ENCODE data around the gene HTD2. TPM values are rescaled to one million over a fixed set of nuclear protein-coding genes. Genes with fewer than 3 reads are reported as not detected.

HTD2 gene
- total and polyA plus RNA-seq, 9 of the 15 experiments (the other 6 are each of a cell fraction or from before 2014, with no cell fraction given), result 1.8 to 22.8 (median 9.6) TPM

DNA sequence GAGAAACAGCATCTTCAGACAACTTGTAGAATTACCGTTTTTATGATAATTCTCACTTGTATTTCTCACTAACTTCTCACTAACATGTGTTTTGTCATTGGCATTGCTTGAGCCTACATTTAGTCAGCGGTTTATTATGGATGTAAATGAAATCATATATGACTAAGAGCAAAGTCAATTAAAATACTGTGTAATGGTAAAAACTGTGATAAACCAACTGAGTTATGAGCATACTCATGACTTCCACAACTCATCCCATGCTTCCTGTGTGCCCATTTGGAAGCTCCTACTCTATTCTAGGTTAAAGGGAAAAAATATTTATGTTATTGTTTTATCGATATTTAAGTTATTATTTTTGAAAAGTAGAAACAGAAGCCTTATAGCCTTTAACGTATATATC is 39.1 kb downstream of the HTD2 start:
- Histone ChIP-seq H3K9me3 (replicated peaks; ENCODE audit: control insufficient read depth, insufficient read depth, low read depth, low read length) (no peaks in the 10 kb centered on the region), H3K27ac (ENCODE audit: extremely low read depth, low read depth, low read length) (no peak overlapping the region), H3K9ac (ENCODE audit: insufficient read depth in 1 of 2, low read depth in 2 of 2, low read length in 2 of 2) (no peak overlapping the region), H3K36me3 (ENCODE audit: control insufficient read depth, insufficient read depth, low read length) (no peaks in the 10 kb centered on the region; the same call in 2 of the 3 replicates), H3K9me1 (ENCODE audit: control insufficient read depth, insufficient read depth, low read length) (no peaks in the 10 kb centered on the region), H3K4me2 (ENCODE audit: insufficient read depth, low read length) (no peak overlapping the region), H3K4me1 (replicated peaks in 1 of 2; ENCODE audit: control insufficient read depth in 2 of 2, insufficient read depth in 2 of 2, low read length in 2 of 2) (peaks cover 0 to 9% of the 10 kb centered on the region in 2 experiments; a peak in 3 of 5 replicates), H2AFZ (ENCODE audit: low read depth, low read length) (no peak overlapping the region), H3K27me3 (ENCODE audit: control insufficient read depth in 2 of 2, insufficient read depth in 2 of 2, low read length in 2 of 2) (no peaks in the 10 kb centered on the region), H3K4me3 (no peak overlapping the region), H3K79me2 (ENCODE audit: control insufficient read depth, insufficient read depth, low read length) (no peaks in the 10 kb centered on the region), H4K20me1 (replicated peaks; ENCODE audit: control insufficient read depth, insufficient read depth, low read length) (no peaks in the 10 kb centered on the region)
- ChIA-PET CTCF (ENCODE audit: low intra/inter-chr PET ratio) (no interaction called here), POLR2A (no interaction called here)
- in situ Hi-C loops (cut with MboI) (no loop called here), intact Hi-C loops (cut with micrococcal nuclease) (no loop called here)
- FAIRE-seq, result no peak
- DNase-seq (ENCODE audit: extremely low read depth in 1 of 4, low spot score in 3 of 4), result no peak
- WGBS (ENCODE audit: insufficient coverage, low coverage, missing lambda C conversion rate), result 61% methylated on average over 4 of the region's 4 CpGs
- no peak for ATAC-seq
- no TSS peak for BruUV-seq (replicated peaks)
- TF ChIP-seq POLR2G (IDR thresholded peaks at IDR 0.05; ENCODE audit: low read depth, low read length) (no peak), SREBF1 (IDR thresholded peaks at IDR 0.05; ENCODE audit: borderline replicate concordance, low read depth, low read length) (no peak), NR4A1 (CRISPR knock-in tag; IDR thresholded peaks at IDR 0.05) (no peak), NR4A1 (tag; IDR thresholded peaks at IDR 0.05) (no peak), GATA2 (CRISPR knock-in tag; IDR thresholded peaks at IDR 0.05) (no peak), XRCC4 (IDR thresholded peaks at IDR 0.05; ENCODE audit: extremely low read depth, insufficient read depth, insufficient read length) (no peak), FOXJ3 (CRISPR knock-in tag; IDR thresholded peaks at IDR 0.05) (no peak), TAF1 (IDR thresholded peaks at IDR 0.05; ENCODE audit: control insufficient read depth, extremely low read depth, insufficient read depth, low read length, severe bottlenecking) (no peak), PHB2 (IDR thresholded peaks at IDR 0.05; ENCODE audit: low read depth) (no peak)
- TF ChIP-seq, protein P1, sequence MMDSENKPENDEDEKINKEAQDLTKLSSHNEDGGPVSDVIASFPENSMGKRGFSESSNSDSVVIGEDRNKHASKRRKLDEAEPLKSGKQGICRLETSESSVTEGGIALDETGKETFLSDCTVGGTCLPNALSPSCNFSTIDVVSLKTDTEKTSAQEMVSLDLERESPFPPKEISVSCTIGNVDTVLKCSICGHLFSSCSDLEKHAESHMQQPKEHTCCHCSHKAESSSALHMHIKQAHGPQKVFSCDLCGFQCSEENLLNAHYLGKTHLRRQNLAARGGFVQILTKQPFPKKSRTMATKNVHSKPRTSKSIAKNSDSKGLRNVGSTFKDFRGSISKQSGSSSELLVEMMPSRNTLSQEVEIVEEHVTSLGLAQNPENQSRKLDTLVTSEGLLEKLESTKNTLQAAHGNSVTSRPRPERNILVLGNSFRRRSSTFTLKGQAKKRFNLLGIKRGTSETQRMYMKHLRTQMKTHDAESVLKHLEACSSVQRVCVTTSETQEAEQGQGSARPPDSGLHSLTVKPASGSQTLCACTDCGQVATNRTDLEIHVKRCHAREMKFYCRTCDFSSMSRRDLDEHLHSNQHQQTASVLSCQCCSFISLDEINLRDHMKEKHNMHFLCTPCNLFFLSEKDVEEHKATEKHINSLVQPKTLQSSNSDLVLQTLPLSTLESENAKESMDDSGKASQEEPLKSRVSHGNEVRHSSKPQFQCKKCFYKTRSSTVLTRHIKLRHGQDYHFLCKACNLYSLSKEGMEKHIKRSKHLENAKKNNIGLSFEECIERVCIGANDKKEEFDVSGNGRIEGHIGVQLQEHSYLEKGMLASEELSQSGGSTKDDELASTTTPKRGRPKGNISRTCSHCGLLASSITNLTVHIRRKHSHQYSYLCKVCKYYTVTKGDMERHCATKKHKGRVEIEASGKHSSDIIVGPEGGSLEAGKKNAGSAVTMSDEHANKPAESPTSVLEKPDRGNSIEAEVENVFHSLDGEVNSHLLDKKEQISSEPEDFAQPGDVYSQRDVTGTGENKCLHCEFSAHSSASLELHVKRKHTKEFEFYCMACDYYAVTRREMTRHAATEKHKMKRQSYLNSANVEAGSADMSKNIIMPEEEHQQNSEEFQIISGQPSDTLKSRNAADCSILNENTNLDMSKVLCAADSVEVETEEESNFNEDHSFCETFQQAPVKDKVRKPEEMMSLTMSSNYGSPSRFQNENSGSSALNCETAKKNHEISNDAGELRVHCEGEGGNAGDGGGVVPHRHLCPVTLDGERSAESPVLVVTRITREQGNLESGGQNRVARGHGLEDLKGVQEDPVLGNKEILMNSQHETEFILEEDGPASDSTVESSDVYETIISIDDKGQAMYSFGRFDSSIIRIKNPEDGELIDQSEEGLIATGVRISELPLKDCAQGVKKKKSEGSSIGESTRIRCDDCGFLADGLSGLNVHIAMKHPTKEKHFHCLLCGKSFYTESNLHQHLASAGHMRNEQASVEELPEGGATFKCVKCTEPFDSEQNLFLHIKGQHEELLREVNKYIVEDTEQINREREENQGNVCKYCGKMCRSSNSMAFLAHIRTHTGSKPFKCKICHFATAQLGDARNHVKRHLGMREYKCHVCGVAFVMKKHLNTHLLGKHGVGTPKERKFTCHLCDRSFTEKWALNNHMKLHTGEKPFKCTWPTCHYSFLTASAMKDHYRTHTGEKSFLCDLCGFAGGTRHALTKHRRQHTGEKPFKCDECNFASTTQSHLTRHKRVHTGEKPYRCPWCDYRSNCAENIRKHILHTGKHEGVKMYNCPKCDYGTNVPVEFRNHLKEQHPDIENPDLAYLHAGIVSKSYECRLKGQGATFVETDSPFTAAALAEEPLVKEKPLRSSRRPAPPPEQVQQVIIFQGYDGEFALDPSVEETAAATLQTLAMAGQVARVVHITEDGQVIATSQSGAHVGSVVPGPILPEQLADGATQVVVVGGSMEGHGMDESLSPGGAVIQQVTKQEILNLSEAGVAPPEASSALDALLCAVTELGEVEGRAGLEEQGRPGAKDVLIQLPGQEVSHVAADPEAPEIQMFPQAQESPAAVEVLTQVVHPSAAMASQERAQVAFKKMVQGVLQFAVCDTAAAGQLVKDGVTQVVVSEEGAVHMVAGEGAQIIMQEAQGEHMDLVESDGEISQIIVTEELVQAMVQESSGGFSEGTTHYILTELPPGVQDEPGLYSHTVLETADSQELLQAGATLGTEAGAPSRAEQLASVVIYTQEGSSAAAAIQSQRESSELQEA (IDR thresholded peaks at IDR 0.05; ENCODE audit: low read depth), result no peak
- TF ChIP-seq, protein P2, sequence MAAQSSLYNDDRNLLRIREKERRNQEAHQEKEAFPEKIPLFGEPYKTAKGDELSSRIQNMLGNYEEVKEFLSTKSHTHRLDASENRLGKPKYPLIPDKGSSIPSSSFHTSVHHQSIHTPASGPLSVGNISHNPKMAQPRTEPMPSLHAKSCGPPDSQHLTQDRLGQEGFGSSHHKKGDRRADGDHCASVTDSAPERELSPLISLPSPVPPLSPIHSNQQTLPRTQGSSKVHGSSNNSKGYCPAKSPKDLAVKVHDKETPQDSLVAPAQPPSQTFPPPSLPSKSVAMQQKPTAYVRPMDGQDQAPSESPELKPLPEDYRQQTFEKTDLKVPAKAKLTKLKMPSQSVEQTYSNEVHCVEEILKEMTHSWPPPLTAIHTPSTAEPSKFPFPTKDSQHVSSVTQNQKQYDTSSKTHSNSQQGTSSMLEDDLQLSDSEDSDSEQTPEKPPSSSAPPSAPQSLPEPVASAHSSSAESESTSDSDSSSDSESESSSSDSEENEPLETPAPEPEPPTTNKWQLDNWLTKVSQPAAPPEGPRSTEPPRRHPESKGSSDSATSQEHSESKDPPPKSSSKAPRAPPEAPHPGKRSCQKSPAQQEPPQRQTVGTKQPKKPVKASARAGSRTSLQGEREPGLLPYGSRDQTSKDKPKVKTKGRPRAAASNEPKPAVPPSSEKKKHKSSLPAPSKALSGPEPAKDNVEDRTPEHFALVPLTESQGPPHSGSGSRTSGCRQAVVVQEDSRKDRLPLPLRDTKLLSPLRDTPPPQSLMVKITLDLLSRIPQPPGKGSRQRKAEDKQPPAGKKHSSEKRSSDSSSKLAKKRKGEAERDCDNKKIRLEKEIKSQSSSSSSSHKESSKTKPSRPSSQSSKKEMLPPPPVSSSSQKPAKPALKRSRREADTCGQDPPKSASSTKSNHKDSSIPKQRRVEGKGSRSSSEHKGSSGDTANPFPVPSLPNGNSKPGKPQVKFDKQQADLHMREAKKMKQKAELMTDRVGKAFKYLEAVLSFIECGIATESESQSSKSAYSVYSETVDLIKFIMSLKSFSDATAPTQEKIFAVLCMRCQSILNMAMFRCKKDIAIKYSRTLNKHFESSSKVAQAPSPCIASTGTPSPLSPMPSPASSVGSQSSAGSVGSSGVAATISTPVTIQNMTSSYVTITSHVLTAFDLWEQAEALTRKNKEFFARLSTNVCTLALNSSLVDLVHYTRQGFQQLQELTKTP (IDR thresholded peaks at IDR 0.05; ENCODE audit: low read depth in 1 of 2, partially characterized antibody in 2 of 2), result no peak

Measured in K562 (cell line).